ENCODE measurements around the gene HOGA1.

DNA sequence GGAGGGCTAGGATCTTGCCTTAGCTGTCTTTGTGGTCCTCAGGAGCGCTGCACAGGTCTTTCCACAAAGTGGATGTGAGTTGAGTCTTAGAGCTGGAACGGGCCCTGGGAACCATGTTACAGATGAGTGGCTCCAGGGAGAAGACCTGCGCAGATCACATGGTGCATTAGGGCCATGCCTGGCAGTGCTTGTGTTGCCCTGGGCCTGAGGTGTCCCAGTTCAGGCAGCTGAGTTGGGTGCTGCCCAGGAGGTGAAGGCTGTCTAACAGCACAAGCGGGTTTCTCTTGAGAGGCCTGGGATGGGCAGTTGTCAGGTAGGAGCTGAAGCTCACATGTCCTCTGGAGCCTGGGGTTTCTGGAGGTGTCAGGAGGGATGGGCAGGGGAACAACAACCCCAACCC is 45.4 kb upstream of the HOGA1 start:
- TF ChIP-seq, protein P1, sequence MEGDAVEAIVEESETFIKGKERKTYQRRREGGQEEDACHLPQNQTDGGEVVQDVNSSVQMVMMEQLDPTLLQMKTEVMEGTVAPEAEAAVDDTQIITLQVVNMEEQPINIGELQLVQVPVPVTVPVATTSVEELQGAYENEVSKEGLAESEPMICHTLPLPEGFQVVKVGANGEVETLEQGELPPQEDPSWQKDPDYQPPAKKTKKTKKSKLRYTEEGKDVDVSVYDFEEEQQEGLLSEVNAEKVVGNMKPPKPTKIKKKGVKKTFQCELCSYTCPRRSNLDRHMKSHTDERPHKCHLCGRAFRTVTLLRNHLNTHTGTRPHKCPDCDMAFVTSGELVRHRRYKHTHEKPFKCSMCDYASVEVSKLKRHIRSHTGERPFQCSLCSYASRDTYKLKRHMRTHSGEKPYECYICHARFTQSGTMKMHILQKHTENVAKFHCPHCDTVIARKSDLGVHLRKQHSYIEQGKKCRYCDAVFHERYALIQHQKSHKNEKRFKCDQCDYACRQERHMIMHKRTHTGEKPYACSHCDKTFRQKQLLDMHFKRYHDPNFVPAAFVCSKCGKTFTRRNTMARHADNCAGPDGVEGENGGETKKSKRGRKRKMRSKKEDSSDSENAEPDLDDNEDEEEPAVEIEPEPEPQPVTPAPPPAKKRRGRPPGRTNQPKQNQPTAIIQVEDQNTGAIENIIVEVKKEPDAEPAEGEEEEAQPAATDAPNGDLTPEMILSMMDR (IDR thresholded peaks at IDR 0.05), result no peak
- no peak for TF ChIP-seq EP300 (IDR thresholded peaks at IDR 0.05)

Data from ovary (tissue), 3 donors.